ENCODE data around the gene VPS37B.
A peak's percentile ranks its signal among the peaks of the same experiment; 100 is the strongest.
"Not testable (repeated sequence)": the region's sequence is repeated elsewhere in the genome, so short reads cannot be mapped to it uniquely, and the experiment has no call there.

VPS37B gene

DNA sequence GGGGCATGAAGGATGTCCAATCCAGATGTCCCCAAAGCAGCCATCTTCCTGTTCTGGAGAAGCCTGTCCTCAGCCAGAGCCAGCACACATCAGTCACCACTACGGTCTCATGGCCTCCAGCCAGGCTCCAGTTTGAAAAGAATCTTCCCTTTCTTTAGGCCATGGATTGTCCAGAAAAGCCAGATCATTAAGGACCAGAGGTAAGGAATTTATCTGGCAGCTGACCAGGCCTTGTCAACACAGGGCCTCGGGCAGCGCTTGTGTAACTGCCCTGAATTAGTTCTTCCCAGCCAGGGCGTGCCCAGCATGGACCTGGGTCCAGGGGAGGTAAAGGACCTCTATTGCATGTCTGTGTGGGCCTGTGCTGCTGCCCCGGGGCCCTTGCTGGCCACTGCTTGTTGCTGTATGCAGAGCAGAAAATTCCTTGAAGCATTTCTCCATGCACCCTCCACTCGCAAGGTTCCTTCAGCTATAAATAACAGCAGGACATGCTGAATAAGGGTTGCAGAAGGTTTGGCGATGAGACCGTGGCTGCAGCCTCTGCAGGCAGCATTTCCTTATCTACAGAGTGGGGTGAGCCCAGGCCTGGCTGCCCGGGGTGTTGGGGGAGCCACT, 21.7 kb upstream of the VPS37B start:
- peak overlapping the region; percentile 30 to 76 (median 73) for H3K27ac Mint-ChIP-seq
- H3K9me3 Mint-ChIP-seq, result no peaks in the 10 kb centered on the region
- H3K4me1 Mint-ChIP-seq, result peaks cover 25% of the 10 kb centered on the region
- no peak overlapping the region for H3K4me3 Mint-ChIP-seq
- TF ChIP-seq, protein P1, sequence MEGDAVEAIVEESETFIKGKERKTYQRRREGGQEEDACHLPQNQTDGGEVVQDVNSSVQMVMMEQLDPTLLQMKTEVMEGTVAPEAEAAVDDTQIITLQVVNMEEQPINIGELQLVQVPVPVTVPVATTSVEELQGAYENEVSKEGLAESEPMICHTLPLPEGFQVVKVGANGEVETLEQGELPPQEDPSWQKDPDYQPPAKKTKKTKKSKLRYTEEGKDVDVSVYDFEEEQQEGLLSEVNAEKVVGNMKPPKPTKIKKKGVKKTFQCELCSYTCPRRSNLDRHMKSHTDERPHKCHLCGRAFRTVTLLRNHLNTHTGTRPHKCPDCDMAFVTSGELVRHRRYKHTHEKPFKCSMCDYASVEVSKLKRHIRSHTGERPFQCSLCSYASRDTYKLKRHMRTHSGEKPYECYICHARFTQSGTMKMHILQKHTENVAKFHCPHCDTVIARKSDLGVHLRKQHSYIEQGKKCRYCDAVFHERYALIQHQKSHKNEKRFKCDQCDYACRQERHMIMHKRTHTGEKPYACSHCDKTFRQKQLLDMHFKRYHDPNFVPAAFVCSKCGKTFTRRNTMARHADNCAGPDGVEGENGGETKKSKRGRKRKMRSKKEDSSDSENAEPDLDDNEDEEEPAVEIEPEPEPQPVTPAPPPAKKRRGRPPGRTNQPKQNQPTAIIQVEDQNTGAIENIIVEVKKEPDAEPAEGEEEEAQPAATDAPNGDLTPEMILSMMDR (IDR thresholded peaks at IDR 0.05; ENCODE audit: unreplicated experiment in 3 of 3), result no peak
- no peaks in the 10 kb centered on the region for H3K27me3 Mint-ChIP-seq (ENCODE audit: low read depth)
- no peaks in the 10 kb centered on the region for H3K36me3 Mint-ChIP-seq (ENCODE audit: low read depth)

DNA sequence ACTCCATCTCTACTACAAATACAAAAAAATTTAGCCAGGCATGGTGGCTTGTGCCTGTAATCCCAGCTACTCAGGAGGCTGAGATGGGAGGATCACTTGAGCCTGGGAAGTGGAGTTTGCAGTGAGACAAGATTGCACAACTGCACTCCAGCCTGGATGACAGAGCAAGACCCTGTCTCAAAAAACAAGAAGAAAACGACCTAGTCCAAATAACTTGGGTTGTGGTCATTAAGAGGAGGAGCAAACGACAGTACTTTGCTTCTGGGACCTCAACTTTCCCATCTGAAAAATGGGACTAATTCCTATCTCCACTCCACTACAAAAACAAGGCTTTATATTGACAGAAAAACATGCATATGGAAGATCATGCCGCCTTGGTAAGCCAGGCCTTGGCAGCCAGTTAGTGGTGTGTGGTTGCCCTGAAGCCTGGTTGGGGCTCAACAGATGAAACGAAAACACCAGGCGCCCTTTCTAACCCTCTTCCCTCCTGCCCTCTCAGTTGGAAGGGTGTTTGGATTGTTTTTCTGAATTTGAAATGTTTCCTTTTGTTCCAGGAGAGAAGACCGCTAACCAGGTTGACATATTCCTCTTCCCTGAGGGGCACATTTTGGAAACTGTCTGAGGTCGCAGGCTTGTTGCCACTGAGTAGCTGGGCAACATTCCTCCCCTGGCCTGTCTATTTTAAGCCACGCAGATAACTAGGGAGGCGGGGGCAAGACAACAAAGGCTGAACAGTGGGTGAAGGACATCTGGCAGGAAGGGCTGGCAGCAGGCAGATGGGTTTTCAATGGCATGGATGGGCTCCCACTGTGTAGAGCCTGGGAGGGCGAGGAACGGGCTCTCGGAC, 13.7 kb upstream of the VPS37B start:
- peaks cover 2% of the 10 kb centered on the region for H3K9me3 Mint-ChIP-seq
- H3K4me1 Mint-ChIP-seq, result peaks cover 17% of the 10 kb centered on the region
- no peaks in the 10 kb centered on the region for H3K36me3 Mint-ChIP-seq (ENCODE audit: low read depth)
- H3K27me3 Mint-ChIP-seq (ENCODE audit: low read depth), result peaks cover 4% of the 10 kb centered on the region
- peak overlapping the region in 1 of 3 experiments; percentile 18 for H3K27ac Mint-ChIP-seq
- TF ChIP-seq, protein P1 (IDR thresholded peaks at IDR 0.05; ENCODE audit: unreplicated experiment in 3 of 3), result no peak
- H3K4me3 Mint-ChIP-seq, result no peak overlapping the region

DNA sequence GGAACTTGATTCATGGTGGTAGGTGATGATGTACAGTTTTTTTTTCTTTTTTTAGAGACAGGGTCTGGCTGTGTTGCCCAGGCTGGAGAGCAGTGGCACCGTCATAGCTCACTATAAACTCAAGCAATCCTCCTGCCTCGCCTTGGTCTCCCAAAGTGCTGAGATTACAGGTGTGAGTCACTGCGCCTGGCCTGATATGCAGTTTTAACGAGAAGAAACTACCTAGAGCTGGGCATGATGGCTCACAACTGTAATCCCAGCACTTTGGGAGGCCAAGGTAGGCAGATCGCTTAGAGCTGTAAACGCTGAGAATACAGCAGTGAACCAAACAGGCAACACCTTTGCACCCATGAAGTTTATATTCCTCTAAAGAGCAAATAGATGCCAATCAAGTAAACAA, 13.0 kb upstream of the VPS37B start:
- Mint-ChIP-seq H3K4me3 (no peak overlapping the region), H3K36me3 (ENCODE audit: low read depth) (no peaks in the 10 kb centered on the region), H3K27ac (no peak overlapping the region), H3K9me3 (peaks cover 2% of the 10 kb centered on the region), H3K27me3 (ENCODE audit: low read depth) (peaks cover 4% of the 10 kb centered on the region), H3K4me1 (peaks cover 17% of the 10 kb centered on the region)
- TF ChIP-seq, protein P1 (IDR thresholded peaks at IDR 0.05; ENCODE audit: unreplicated experiment in 3 of 3), result no peak

DNA sequence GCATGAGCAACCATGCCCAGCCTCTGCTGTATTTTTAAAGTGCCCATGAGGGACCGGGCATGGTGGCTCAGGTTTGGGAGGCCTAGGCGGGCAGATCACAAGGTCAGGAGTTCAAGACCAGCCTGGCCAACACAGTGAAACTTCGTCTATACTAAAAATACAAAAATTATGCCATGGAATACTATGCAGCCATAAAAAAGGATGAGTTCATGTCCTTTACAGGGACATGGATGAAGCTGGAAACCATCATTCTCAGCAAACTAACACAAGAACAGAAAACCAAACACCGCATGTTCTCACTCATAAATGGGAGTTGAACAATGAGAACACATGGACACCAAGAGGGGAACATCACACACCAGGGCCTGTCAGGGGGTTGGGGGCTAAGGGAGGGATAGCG, 9.3 kb upstream of the VPS37B start:
- not testable (repeated sequence) for H3K36me3 Mint-ChIP-seq (ENCODE audit: low read depth); H3K4me3 Mint-ChIP-seq; H3K9me3 Mint-ChIP-seq; H3K27ac Mint-ChIP-seq
- H3K4me1 Mint-ChIP-seq, result peaks cover 14% of the 10 kb centered on the region
- H3K27me3 Mint-ChIP-seq (ENCODE audit: low read depth), result peaks cover 13% of the 10 kb centered on the region

GRCh38 chr12:122903693-122904034, 7.7 kb upstream of the VPS37B start:
- H3K36me3 Mint-ChIP-seq (ENCODE audit: low read depth), result no peaks in the 10 kb centered on the region
- H3K27ac Mint-ChIP-seq, result no peak overlapping the region
- no peak overlapping the region for H3K4me3 Mint-ChIP-seq
- peaks cover 7% of the 10 kb centered on the region for H3K4me1 Mint-ChIP-seq
- TF ChIP-seq, protein P1 (IDR thresholded peaks at IDR 0.05; ENCODE audit: unreplicated experiment in 3 of 3), result no peak
- H3K9me3 Mint-ChIP-seq, result peaks cover 2% of the 10 kb centered on the region
- peaks cover 15% of the 10 kb centered on the region for H3K27me3 Mint-ChIP-seq (ENCODE audit: low read depth)

DNA sequence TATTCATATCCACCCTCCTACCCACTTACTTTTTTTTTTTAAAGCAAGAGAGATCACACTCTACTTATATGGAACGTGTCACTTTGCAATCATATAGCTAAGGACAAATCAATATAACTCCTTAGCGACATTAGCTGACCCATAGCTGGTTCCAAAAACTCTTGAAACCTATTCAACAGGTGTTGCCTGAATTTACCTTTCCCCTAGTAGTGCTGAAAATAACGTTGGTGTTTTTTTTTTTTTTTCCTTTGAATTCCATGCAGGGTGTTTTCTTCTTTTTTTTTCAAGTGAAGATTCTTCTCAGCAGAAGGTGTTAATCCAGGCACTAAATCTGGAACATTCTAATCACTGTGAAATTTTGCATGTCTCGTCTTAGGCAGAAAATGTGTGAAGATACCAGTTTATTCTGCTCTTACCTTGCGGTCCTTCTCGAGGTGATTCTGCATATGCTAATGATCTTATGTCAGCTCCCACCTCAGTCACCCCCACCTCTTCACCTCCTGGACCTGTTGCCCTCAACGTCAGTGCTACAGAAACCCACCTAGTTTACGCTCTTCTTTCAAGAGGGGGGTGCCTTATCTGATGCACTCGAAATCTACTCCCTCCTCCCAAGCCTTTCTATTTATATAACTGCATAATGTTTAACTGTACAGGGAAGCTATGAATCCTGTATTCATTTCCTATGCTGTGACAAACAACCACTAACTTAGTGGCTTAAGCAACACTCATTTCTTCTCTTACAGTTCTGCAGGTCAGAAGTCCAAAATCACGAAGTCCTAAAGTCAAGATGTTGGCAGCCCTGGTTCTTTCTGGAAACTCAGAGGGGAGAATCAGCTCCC, 7.1 kb upstream of the VPS37B start:
- Mint-ChIP-seq H3K36me3 (ENCODE audit: low read depth) (no peaks in the 10 kb centered on the region), H3K27ac (no peak overlapping the region), H3K27me3 (ENCODE audit: low read depth) (peaks cover 15% of the 10 kb centered on the region), H3K4me3 (no peak overlapping the region), H3K9me3 (peaks cover 2% of the 10 kb centered on the region), H3K4me1 (peaks cover 13% of the 10 kb centered on the region)
- TF ChIP-seq, protein P1 (IDR thresholded peaks at IDR 0.05; ENCODE audit: unreplicated experiment in 3 of 3), result no peak
